Natural killer cell (primary cell): ENCODE measurements around the gene ATG12. TPM values are rescaled to one million over a fixed set of nuclear protein-coding genes. Genes with fewer than 3 reads are reported as not detected.

ENCODE experiments used
- ATAC-seq, 3 donors: fragments of 150-1000 bp in 2 of 3; fragments of 200-7000 bp in 1 of 3; cut with Tn5 transposase; 1 replicate in 1 of 3; 2 replicates in 2 of 3; pipeline ENCODE4 v1.10.0; 2021; ENCODE audit warnings: mild to moderate bottlenecking in 2 of 3, moderate library complexity in 2 of 3
- DNase-seq, 2 donors: peaks; one replicate each; pipeline versions ENCODE4 v3.0.0 to v3.0.0-alpha.2; 2013 to 2021; ENCODE audit warnings: mixed read lengths in 1 of 2
- H3K27ac ChIP-seq: one replicate; pipeline ENCODE4 v1.5.1; 2013; ENCODE audit warnings: mild to moderate bottlenecking, low read length
- H3K27me3 ChIP-seq: one replicate; pipeline ENCODE4 v1.6.1; 2013; ENCODE audit warnings: low read length; ENCODE audit not compliant: control insufficient read depth, insufficient read depth
- H3K36me3 ChIP-seq: one replicate; pipeline ENCODE4 v1.6.1; 2013; ENCODE audit warnings: low read length; ENCODE audit not compliant: control insufficient read depth, insufficient read depth
- H3K4me1 ChIP-seq: one replicate; pipeline ENCODE4 v1.6.1; 2013; ENCODE audit warnings: low read length; ENCODE audit not compliant: control insufficient read depth, insufficient read depth
- H3K4me3 ChIP-seq: one replicate; pipeline ENCODE4 v1.5.1; 2013; ENCODE audit warnings: low read length
- H3K9me3 ChIP-seq: one replicate; pipeline ENCODE4 v1.6.1; 2013; ENCODE audit warnings: low read length; ENCODE audit not compliant: control insufficient read depth, insufficient read depth
- H3K27ac Mint-ChIP-seq, 2 donors: one replicate each; pipeline ENCODE4 v1.8.0; 2022; ENCODE audit warnings: mild to moderate bottlenecking in 2 of 2, mixed read lengths in 2 of 2, moderate library complexity in 1 of 2
- H3K27me3 Mint-ChIP-seq, 2 donors: one replicate each; pipeline ENCODE4 v1.8.0; 2022; ENCODE audit warnings: low read depth in 2 of 2, mixed read lengths in 2 of 2
- H3K36me3 Mint-ChIP-seq: one replicate; pipeline ENCODE4 v1.8.0; 2022; ENCODE audit warnings: mixed read lengths
- H3K4me1 Mint-ChIP-seq, 2 donors: one replicate each; pipeline ENCODE4 v1.8.0; 2022; ENCODE audit warnings: mixed read lengths in 2 of 2
- H3K4me3 Mint-ChIP-seq: one replicate; pipeline ENCODE4 v1.8.0; 2022; ENCODE audit warnings: mild to moderate bottlenecking, moderate library complexity, mixed read lengths
- H3K9me3 Mint-ChIP-seq, 2 donors: one replicate each; pipeline ENCODE4 v1.8.0; 2022; ENCODE audit warnings: mixed read lengths in 2 of 2
- WGBS: methylation state at CpG from one replicate; pipeline ENCODE4 v1.1.7; 2013; ENCODE audit warnings: missing lambda C conversion rate; ENCODE audit not compliant: insufficient coverage; 5-methylcytosine and 5-hydroxymethylcytosine counted together
- intact Hi-C: fragments of 100-400 bp; cut with micrococcal nuclease; formaldehyde crosslinking; loops from one replicate; pipeline ENCODE4 v1.14.2; 2022
- total RNA-seq, 4 donors: library from RNA; stranded (reverse); fragments of 120-200 nt in 1 of 4; gene quantifications; one replicate each; pipeline versions ENCODE4 v1.2.3 to v1.2.4, GENCODE V29; 2013 to 2022
- TF ChIP-seq, protein P1 (sequence below): fragments of 200-600 bp; IDR thresholded peaks from one replicate; pipeline ENCODE4 v1.8.0; 2022; ENCODE audit warnings: antibody characterized with exemption

ATG12 gene
- total RNA-seq, 3 donors from 2014 or later (not counting 1 experiment from before 2014, with no cell fraction given), result 88.9 to 108 (median 92.9) TPM

- no peak for ATAC-seq
- no peaks in the 10 kb centered on the region for H3K4me1 Mint-ChIP-seq
- no peak overlapping the region for H3K4me3 Mint-ChIP-seq
- Histone ChIP-seq H3K27ac (no peak overlapping the region), H3K36me3 (no peaks in the 10 kb centered on the region), H3K27me3 (peaks cover 5% of the 10 kb centered on the region), H3K4me3 (no peak overlapping the region), H3K9me3 (no peaks in the 10 kb centered on the region), H3K4me1 (no peaks in the 10 kb centered on the region)
- intact Hi-C loops, result no loop called here
- H3K27ac Mint-ChIP-seq, result no peak overlapping the region
- DNase-seq, result no peak
- TF ChIP-seq, protein P1, sequence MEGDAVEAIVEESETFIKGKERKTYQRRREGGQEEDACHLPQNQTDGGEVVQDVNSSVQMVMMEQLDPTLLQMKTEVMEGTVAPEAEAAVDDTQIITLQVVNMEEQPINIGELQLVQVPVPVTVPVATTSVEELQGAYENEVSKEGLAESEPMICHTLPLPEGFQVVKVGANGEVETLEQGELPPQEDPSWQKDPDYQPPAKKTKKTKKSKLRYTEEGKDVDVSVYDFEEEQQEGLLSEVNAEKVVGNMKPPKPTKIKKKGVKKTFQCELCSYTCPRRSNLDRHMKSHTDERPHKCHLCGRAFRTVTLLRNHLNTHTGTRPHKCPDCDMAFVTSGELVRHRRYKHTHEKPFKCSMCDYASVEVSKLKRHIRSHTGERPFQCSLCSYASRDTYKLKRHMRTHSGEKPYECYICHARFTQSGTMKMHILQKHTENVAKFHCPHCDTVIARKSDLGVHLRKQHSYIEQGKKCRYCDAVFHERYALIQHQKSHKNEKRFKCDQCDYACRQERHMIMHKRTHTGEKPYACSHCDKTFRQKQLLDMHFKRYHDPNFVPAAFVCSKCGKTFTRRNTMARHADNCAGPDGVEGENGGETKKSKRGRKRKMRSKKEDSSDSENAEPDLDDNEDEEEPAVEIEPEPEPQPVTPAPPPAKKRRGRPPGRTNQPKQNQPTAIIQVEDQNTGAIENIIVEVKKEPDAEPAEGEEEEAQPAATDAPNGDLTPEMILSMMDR, result no peak
- H3K9me3 Mint-ChIP-seq, result no peaks in the 10 kb centered on the region
- WGBS, result no CpG with 5 or more reads among the region's 1 CpG
- H3K27me3 Mint-ChIP-seq, result peaks cover 16 to 55% of the 10 kb centered on the region in 2 donors
- no peaks in the 10 kb centered on the region for H3K36me3 Mint-ChIP-seq
Measured at GRCh38 chr5:115788440-115788839, 52.9 kb downstream of the ATG12 start.

GRCh38 chr5:115787426-115787825 lies 53.9 kb downstream of the ATG12 start:
- Histone ChIP-seq H3K9me3 (no peaks in the 10 kb centered on the region), H3K4me1 (no peaks in the 10 kb centered on the region), H3K36me3 (no peaks in the 10 kb centered on the region), H3K27me3 (peaks cover 5% of the 10 kb centered on the region), H3K4me3 (no peak overlapping the region), H3K27ac (no peak overlapping the region)
- Mint-ChIP-seq H3K27me3 (peaks cover 14 to 54% of the 10 kb centered on the region in 2 donors), H3K4me3 (no peak overlapping the region), H3K4me1 (no peaks in the 10 kb centered on the region), H3K9me3 (no peaks in the 10 kb centered on the region), H3K27ac (no peak overlapping the region), H3K36me3 (no peaks in the 10 kb centered on the region)
- ATAC-seq, result no peak
- WGBS, result 0% methylated on average over 1 of the region's 1 CpG
- TF ChIP-seq, protein P1, result no peak
- intact Hi-C loops, result no loop called here
- no peak for DNase-seq

DNA sequence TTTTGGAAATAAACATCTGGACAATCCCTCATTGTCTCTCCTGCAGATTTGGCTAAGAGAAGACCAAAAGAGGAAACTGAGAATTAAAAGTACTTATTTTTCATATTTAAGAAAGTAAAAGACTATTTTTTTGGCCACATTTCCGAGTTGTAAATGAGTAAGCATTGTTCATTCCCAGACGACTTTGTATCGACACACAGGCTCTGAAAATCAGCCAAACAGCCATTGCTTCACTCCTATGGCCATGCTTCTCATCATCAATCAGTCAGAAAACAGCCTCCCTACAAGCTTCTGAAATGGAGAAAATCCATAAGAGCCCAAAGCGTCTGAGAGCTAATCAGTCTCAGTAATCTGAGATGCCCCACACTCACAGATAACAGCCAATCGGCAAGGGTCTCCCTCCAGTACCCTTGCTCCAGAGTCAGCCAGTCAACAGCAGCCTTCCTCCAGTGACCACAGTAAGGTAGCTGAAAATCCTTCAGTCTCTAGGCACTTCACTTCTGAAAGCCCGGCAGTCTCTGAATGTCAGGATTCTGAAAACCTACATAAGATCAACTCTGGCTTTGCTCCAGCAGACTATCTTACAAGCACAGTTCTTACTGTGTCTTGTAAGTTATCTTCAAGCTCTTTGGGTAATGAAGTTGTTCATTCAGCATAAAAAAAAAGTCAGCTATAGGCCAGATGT lies 55.8 kb downstream of the ATG12 start:
- H3K36me3 ChIP-seq, result no peaks in the 10 kb centered on the region
- intact Hi-C loops, result no loop called here
- Mint-ChIP-seq H3K27ac (no peak overlapping the region), H3K36me3 (no peaks in the 10 kb centered on the region), H3K4me1 (no peaks in the 10 kb centered on the region), H3K4me3 (no peak overlapping the region), H3K27me3 (peaks cover 14 to 47% of the 10 kb centered on the region in 2 donors), H3K9me3 (no peaks in the 10 kb centered on the region)
- no peaks in the 10 kb centered on the region for H3K9me3 ChIP-seq
- TF ChIP-seq, protein P1, result no peak
- peaks cover 8% of the 10 kb centered on the region for H3K27me3 ChIP-seq
- H3K4me3 ChIP-seq, result no peak overlapping the region
- no peak for DNase-seq
- no peaks in the 10 kb centered on the region for H3K4me1 ChIP-seq
- WGBS, result 58% methylated on average over 6 of the region's 6 CpGs
- no peak overlapping the region for H3K27ac ChIP-seq
- no peak for ATAC-seq

DNA sequence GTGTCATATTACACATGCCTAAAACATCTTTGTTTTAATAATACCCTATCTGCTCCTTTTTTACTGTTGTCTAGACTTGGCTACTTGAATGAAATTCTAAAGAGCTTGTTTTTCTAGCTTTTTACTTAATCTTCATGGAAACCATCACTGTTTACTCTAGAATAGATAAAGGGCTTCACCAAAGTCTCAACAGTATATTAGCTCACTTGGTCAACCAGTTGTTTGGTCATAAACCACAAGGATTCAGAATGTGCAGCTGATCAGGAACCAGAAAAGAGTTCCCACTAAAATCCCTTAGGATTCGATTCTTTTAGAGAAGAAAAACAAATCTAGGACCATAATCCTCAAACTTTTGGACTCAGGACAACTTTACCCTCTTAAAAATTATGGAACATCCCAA lies 62.9 kb downstream of the ATG12 start:
- no peaks in the 10 kb centered on the region for H3K4me1 ChIP-seq
- no peak for ATAC-seq
- H3K36me3 ChIP-seq, result no peaks in the 10 kb centered on the region
- H3K27me3 ChIP-seq, result peaks cover 3% of the 10 kb centered on the region
- no peak for DNase-seq
- Mint-ChIP-seq H3K27ac (no peak overlapping the region), H3K36me3 (no peaks in the 10 kb centered on the region), H3K27me3 (peaks cover 11 to 36% of the 10 kb centered on the region in 2 donors), H3K4me1 (no peaks in the 10 kb centered on the region), H3K4me3 (no peak overlapping the region), H3K9me3 (no peaks in the 10 kb centered on the region)
- no peaks in the 10 kb centered on the region for H3K9me3 ChIP-seq
- WGBS, result no CpG with 5 or more reads among the region's 1 CpG
- intact Hi-C loops, result no loop called here
- TF ChIP-seq, protein P1, result no peak
- H3K4me3 ChIP-seq, result no peak overlapping the region
- no peak overlapping the region for H3K27ac ChIP-seq
